NCI-H446 treated with DMSO at 0.1 percent for 48 hours (cell line): Measurements from ENCODE around the gene ZDHHC4.
"Not testable (repeated sequence)": the region's sequence is repeated elsewhere in the genome, so short reads cannot be mapped to it uniquely, and the experiment has no call there.

Experiments
- DNase-seq: peaks from one replicate; lab custom pipeline; 2025; lab: John Stamatoyannopoulos, UW

The ZDHHC4 gene

DNA sequence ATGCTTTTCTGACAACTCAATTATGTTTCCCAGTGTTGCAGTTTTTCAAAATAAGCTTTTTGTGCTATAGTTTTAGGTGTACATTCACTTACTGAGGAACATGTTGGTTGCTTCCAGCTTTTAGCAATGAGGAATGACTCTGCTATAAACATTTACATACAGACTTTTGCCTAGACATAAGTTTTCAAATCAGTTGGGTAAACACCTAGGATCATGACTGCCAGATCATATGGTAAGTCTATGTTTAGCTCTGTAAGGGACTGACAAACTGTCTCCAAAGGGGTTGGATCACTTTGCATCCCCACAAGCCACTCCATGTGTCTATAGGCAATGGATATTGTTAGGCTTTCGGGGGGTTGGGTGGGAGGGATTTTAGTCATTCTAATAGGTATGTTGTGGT lies 15.1 kb upstream of the ZDHHC4 start:
- DNase-seq, result no peak

DNA sequence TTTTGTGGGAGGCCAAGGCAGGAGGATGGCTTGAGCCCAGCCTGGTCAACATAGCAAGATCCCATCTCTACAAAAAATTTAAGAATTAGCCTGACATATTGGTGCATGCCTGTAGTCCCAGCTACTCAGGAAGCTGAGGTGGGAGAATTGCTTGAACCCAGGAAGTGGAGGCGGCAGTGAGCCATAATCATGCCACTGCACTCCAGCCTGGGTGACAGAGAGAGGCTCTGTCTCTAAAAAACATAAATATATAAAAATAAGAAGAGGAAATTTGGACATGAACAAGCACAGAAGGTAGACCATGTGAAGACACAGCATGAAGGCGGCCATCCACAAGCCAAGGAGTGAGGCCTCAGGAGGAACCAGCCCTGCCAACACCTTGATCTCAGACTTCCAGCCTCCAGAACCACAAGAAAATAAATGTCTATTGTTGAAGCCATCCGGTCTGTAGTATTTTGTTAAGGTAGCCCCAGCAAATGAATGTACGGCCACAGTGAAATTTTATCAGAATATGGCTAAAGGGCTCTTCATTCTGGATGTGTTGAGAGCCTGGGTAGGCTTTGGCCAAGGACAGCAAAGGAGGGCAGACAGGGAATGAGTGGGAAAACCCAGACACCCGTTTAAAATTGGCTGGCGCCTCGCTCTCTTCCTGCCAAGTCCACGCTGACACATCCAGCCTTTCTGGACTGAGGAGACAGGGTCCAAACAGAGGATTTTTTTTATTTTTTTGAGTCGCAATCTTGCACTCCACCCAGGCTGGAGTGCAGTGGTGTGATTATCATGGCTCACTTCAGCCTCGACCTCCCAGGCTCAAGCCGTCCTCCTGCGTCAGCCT lies 13.1 kb upstream of the ZDHHC4 start:
- peak; percentile 71 for DNase-seq

DNA sequence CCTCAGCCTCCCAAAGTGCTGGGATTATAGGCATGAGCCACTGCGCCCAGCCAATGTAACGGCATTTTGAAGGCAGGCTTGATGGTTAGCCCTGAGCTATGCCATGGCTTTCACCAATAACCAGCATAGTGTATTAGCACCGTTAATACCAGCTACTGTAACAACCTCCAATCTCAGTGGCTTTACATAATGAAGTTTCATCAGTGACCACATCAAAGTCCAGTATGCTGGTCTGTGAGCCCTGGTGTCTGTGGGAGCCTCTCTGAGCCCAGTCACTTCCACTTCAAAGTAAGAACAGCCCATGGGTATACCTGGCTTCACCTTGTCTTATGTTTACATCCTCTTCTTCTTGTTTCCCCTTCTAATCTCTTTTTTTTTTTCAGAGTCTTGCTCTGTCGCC lies 11.6 kb upstream of the ZDHHC4 start:
- no peak for DNase-seq

- DNase-seq, result no peak
Observed at GRCh38 chr7:6567886-6568285, 9.4 kb upstream of the ZDHHC4 start.

- no peak for DNase-seq
Observed at GRCh38 chr7:6571160-6571779, 6.0 kb upstream of the ZDHHC4 start.

DNA sequence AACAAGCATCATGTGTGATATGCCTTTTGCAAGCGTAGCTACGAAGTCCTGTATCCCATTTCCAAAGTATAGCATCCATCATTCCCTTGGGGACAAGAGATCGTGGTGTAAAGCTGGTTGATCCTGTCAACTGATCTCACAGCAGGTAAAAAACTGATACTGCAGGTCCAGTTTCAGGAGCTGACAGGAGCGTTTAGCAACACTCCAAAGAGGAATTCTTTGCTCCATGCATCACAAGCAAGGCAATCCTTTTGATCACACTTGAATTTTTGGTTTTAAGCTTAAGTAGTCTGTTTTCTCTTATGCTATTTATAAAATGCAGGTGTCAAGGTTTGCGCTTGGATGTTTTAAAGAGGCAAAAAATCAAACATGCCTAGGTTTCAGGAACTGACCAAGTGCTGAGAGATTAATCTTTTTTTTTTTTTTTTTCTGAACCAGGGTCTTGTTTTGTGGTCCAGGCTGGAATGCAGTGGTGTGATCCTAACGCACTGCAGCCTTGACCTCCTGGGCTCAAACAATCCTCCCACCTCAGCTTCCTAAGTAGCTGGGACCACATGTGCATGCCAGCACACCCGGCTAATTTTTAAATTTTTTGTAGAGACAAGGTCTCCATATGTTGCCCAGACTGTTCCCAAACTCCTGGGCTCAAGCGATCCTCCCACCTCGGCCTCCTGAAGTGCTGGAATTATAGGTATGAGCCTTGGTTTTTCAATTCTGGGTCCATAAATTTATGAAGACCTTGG lies 1.8 kb upstream of the ZDHHC4 start:
- DNase-seq, result no peak

- no peak for DNase-seq
Observed at GRCh38 chr7:6576024-6576866, 1.0 kb upstream of the ZDHHC4 start.

GRCh38 chr7:6576867-6577368 lies 336 bp upstream of the ZDHHC4 start:
- DNase-seq, result not testable (repeated sequence)

DNA sequence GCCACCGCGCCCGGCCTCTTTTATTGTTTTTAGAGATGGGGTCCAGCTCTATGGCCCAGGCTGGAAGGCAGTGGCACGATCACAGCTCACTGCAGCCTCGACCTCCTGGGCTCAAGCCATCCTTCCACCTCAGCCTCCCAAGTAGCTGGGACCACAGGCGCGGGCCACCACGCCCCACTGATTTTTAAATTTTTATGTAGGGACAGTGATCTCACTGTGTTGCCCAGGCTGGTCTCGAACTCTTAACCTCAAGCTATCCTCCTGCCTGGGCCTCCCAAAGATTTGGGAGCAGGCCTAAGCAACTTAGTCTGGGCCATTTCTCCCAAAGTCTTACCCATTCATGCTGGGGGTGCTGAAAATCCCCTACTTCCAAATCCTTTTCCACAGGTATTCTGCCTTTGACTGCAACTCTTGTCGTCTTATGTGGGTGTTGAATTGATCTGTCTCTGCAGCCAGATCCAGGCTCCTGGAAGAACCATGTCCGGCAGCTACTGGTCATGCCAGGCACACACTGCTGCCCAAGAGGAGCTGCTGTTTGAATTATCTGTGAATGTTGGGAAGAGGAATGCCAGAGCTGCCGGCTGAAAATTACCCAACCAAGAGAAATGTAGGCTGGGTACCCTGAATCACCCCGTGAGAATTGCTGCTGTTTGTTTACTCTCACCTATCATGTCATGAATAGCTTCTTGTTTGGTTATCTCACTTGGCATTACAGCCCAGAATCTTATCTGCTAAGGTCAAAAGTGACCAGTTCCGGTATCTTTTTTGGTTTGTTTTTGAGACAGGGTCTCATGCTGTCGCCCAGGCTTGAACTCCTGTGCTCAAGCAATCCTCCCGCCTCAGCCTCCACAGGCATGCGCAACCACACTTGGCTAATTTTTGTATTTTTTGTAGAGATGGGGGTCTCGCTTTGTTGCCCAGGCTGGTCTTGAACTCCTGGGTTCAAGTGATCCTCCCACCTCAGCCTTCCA lies 1.1 kb downstream of the ZDHHC4 start:
- DNase-seq, result no peak

DNA sequence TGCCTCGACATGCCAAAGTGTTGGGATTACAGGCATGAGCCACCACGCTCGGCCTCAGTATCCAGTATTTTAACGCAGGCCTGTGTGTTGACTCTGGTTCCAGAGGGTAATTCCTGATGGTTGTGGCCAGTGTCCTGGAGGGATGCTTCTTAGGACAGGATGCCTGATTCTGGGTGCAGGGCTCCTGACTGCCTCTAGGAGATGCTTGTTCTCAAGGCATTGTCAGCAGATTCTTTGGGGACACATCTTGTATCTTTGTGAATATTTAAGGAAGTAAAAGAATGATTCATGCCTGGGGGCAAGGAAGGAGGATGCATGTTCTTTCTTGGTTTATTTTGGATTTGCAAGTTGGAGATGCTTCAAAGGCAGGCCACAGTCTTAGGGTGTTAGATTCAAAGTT lies 2.2 kb downstream of the ZDHHC4 start:
- DNase-seq, result no peak

DNA sequence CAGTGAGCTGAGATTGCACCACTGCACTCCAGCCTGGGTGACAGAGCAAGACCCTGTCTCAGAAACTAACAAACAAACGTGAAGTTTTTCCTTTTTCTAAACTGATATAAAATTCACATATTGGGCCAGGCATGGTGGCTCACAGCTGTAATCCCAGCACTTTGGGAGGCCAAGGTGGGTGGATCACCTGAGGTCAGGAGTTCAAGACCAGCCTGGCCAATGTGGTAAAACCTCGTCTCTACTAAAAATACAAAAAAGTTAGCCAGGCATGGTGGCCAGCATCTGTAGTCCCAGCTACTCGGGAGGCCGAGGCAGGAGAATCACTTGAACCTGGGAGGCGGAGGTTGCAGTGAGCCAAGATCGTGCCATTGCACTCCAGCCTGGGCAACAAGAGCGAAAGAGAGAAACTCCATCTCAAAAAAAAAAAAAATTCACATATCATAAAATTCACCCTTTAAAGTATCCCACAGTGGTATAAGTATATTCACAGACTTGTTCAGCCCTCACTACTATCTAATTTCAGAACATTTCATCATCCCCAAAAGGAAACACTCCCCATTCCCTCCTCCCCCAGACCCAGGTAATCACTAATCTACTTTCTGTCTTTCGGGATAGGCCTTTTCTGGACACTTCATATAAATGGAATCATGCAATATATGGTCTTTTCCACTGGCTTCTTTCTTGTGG lies 8.6 kb downstream of the ZDHHC4 start:
- DNase-seq, result not testable (repeated sequence)

- DNase-seq, result no peak
Observed at GRCh38 chr7:6588566-6588965, 11.3 kb downstream of the ZDHHC4 start.

- DNase-seq, result no peak
Observed at GRCh38 chr7:6589151-6589828, 12.0 kb downstream of the ZDHHC4 start.

DNA sequence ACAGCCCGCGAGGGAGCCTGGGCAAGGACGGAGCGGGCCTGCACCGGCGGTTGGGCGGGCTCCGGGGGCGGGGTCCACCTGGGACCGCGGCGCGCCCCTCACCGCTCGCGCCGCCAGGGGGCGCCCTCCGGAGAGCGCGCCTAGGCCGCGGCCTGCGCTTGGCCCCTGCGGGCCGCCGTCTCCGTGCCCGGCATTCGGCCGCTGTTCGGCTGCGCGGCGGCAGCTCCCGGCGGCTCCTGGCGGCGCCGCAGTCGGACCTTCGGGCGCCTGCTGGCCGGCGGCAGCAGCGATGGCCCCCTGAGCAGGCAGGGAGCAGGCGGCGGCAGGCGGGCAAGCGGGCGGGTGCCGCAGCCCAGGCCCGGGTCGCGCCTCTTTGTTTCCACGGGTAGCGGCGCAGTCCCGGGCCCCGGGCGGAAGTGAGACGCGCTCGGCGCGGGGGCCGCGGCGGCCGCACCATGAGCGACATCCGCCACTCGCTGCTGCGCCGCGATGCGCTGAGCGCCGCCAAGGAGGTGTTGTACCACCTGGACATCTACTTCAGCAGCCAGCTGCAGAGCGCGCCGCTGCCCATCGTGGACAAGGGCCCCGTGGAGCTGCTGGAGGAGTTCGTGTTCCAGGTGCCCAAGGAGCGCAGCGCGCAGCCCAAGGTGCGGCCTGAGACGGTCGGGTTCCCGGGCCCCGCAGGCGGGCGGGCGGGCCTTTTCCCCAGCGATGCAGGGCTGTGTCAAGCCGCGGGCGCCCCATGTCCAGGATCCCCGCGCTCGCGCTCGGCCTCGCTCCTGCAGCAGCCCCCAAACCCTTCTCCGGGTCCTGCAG lies 12.8 kb downstream of the ZDHHC4 start, which contains the start of gene INTS15:
INTS15 (plus strand) TSS at position 193 of the 816 bp plus-strand sequence; CDS start at position 456, 263 bp downstream.
- peak; percentile 62 for DNase-seq

DNA sequence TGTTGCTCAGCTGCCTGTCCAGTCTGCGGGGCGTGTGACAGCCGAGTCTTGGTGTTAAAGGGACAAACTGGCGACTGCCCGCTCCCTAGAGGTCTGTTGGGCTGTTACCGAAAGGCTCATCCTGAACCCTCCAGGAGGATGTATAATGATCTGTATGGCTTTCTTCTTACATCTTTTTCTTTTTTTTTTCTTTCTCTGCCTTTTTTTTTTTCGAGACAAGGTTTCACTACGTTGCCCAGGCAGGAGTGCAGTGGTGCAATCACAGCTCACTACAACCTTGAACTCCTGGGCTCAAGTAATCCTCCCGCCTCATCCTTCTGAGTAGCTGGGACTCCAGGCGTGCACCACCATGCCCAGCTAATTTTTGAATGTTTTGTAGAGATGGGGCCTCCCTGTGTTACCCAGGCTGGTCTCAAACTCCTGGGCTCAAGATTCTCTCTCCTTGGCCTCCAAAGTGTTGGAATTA lies 13.4 kb downstream of the ZDHHC4 start:
- DNase-seq, result no peak

DNA sequence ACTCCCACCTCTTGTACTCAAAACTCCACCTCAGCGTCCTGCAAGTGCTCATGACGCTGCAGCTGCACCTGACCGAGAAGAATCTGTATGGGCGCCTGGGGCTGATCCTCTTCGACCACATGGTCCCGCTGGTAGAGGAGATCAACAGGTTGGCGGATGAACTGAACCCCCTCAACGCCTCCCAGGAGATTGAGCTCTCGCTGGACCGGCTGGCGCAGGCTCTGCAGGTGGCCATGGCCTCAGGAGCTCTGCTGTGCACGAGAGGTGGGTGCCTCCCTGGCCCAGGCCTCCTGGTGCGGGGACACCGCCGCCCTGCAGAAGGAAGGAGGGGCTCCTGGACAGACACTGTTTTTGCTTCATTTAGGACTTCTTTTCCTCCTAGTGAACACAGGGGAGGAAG lies 22.8 kb downstream of the ZDHHC4 start:
- DNase-seq, result no peak

DNA sequence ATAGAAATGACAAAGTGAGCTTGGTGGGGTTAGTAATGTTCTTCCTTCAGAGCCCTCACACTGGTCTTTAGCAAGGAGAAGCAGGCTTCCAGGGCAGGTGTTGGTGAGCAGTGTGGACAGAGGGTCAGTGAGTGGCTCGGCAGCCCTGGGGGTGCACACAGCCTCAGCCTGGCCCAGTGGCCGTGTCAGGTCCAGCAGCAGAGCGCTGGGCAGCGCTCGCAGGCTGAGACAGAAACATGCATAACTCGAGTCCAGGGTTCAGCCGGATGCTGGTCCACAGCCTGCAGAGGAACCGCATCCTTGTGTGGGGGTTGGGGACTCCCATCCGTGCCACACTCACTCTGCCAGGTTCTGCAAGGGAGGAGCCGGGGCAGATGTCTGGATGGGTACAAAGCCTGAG lies 27.2 kb downstream of the ZDHHC4 start:
- no peak for DNase-seq

- DNase-seq, result no peak
Observed at GRCh38 chr7:6606866-6607583, 29.8 kb downstream of the ZDHHC4 start.
